ENCODE measurements around the gene CCL2.

DNA sequence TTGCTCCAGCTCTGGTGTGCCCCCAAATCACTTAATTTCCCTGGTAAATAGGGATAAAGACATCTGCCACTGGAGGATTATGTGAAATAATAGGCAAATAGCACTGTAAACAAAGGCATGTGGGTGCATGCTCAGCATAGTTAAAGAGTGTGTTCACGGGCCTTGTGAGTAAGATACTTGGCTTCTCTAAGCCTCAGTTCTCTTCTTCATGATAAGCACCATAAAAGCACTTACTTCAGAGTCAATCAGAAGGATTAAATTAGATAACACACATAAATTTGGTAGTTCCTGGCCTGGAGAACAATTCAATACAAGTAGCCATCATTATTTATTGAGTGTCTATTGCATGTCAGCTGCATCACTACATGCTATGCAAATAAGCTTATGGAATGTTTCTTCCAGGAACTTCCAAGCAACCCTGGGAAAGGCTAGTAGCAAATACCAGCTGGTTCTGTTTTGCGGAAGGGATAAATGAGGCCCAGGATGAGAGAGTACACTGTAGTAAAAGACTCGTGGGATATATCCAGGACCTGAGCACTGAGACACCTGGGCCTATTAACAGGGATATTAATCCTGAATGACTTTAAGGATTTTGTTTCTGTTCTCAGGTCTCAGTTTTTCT lies 45.0 kb downstream of the CCL2 start:
- no peak for TF ChIP-seq CTCF (conservative IDR thresholded peaks at IDR 0.05; ENCODE audit: low read length)
- no peak for TF ChIP-seq EZH2phosphoT487 (IDR thresholded peaks at IDR 0.05; ENCODE audit: borderline replicate concordance)
